GM12801 (cell line): ENCODE results near the gene FOXP2.

ENCODE experiments used
- TF ChIP-seq, protein P1 (sequence below): IDR thresholded peaks from one replicate; pipeline ENCODE4 v1.5.1; 2011; ENCODE audit warnings: control low read depth; ENCODE audit not compliant: insufficient read length; ENCODE audit errors: extremely low read depth

The FOXP2 gene

DNA sequence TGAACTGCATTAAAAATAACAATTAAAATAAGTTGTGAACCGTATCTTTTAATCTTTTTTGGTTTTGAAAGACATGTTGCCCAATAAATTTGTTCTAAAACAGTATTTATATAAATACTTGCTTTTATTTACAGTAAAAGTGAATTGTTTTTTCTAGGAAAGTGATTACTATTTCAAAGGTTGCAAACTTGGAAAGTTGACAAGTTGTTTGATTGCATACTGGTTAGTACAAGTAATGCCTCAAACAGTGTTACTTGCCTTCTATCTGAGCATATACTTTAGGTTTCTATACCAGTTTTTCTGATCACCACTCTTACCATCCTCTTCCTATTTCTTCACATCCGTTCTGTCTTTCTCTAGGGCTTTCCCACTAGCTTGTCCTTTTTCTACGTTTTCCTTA lies 212.6 kb downstream of the FOXP2 start:
- TF ChIP-seq, protein P1, sequence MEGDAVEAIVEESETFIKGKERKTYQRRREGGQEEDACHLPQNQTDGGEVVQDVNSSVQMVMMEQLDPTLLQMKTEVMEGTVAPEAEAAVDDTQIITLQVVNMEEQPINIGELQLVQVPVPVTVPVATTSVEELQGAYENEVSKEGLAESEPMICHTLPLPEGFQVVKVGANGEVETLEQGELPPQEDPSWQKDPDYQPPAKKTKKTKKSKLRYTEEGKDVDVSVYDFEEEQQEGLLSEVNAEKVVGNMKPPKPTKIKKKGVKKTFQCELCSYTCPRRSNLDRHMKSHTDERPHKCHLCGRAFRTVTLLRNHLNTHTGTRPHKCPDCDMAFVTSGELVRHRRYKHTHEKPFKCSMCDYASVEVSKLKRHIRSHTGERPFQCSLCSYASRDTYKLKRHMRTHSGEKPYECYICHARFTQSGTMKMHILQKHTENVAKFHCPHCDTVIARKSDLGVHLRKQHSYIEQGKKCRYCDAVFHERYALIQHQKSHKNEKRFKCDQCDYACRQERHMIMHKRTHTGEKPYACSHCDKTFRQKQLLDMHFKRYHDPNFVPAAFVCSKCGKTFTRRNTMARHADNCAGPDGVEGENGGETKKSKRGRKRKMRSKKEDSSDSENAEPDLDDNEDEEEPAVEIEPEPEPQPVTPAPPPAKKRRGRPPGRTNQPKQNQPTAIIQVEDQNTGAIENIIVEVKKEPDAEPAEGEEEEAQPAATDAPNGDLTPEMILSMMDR, result no peak

DNA sequence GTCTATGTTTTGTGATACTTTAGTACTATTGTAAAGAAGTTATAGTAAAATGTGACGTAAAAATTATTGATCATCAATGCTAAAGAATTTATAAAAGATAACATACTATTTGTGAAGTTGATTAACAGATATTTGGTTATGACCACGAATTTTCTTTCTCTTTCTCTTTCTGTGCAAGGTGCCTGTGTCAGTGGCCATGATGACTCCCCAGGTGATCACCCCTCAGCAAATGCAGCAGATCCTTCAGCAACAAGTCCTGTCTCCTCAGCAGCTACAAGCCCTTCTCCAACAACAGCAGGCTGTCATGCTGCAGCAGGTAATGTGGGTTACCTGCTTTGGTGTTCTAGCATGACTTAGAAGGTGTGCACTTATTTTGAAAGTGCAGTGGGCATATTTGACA lies 213.7 kb downstream of the FOXP2 start:
- TF ChIP-seq, protein P1, result no peak

DNA sequence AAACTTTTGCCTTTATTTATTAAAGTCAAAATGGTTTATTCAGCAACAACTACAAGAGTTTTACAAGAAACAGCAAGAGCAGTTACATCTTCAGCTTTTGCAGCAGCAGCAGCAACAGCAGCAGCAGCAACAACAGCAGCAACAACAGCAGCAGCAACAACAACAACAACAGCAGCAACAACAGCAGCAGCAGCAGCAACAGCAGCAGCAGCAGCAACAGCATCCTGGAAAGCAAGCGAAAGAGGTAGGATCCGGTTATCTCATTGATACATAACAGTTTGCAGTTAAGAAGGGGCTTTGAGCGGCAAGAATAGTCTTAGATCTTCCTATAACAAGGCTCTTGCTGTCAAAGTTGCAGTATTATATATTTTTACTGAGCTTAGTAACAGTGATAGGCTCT lies 215.1 kb downstream of the FOXP2 start:
- TF ChIP-seq, protein P1, result no peak

DNA sequence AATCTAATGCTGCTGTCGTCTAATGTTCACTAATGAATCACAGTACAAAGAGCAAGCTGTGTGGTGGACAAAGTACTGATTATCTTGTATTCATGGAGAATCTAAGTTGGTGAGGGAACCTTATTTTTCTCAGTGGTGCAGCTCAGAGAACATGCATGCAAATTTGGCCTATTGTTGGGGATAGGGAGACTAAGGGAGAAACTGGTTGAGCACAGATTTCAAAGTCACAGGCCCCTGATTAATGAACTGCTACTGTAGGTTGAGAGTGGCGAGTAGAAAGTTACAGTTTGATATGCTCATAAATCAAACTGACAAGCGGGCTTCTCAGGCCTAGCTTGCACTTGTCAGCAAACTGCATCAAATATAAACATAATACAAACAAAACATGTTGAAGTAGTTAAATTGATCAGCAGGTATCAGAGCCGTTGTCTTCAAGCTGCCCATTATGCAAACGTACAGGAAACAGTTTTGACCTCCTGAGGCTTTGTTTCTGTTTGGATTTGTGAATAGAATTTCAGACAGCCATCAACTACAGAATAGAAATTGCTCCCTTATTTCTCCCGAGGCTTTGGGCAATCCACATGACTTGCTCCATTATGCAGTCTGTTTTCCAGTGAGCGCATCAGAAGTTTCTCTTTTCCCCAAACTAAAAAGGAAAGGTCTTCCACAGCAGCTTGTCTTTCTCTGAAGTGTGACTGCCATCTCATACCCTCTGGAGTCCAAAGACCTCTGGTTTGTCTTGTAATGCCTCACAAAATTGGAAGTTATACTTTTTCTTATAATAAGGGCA lies 215.8 kb downstream of the FOXP2 start:
- TF ChIP-seq, protein P1, result no peak

- TF ChIP-seq, protein P1, result no peak
Observed at GRCh38 chr7:114631249-114631822, 216.7 kb downstream of the FOXP2 start.

DNA sequence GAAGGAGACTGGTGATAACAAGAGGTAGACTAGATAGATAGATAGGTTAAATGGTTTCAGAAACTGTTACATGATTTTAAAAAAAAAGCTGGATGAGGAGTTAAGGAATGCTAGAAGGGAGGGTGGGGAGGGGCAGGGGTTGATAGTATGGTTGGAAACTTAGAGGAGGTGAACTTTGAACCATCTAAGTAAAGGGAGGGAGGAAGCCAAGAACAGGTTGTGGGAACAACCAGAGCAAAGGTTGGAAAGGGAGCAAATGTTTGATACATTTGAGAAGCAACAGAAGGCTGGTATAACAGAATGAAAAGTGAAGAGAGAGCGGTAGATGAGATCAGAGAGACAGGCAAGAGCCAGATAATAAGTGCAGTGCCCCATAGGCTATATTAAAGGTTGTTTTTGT lies 224.8 kb downstream of the FOXP2 start:
- TF ChIP-seq, protein P1, result no peak

GRCh38 chr7:114644455-114644854 lies 229.8 kb downstream of the FOXP2 start:
- TF ChIP-seq, protein P1, result no peak
